ENCODE measurements around the gene HHATL. TPM values are rescaled to one million over a fixed set of nuclear protein-coding genes. Genes with fewer than 3 reads are reported as not detected.

The HHATL gene
- total and polyA plus RNA-seq, 9 donors = 18.1 to 67.7 (median 45.9) TPM

DNA sequence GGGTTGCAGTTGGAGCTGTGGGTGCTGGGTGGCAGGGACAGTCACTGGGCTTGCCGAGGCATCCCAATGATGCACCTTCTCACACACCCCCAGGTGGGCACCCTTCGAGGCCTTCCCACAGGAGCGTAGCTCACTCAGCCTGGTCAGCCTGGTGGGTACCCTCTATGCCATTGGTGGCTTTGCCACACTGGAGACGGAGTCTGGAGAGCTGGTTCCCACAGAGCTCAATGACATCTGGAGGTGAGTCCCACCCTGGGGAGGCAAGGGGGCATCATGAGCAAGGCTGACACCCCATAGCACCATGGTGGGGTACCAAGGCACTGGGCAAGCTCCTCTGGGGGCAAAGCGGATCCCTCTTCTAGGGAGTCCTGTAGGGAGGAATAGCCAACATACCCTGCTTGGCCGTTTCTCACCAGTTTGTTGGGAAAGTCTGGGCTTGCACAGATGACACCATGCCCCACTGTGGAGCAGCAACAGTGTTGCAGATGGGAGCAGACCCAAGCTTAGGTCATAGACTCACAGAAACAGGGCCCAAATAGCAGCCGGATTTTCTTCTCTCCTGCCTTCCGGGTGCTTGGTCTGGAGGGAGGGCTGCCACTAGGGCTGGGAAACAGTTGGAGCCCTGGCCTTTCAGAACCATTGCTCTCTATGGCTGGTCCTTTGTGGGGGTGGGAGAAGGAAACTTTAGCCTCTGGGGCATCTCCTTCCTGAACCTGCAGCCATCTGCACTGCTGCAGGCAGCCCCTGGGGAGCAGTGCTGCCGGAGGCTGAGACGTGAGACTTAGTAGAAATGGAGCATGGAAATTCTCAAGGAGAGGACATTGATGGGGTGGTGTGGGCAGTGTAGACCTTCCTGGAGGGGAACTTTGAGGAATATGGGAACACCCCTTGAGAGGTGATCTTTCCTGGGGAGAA is 11.6 kb downstream of the HHATL start:
- Histone ChIP-seq H3K9me3 (replicated peaks; ENCODE audit: control insufficient read depth, low read depth, low read length) (no peaks in the 10 kb centered on the region), H3K4me3 (ENCODE audit: low read length) (no peak overlapping the region), H3K4me1 (ENCODE audit: control insufficient read depth, insufficient read depth, low read length) (peaks cover 11% of the 10 kb centered on the region), H3K27ac (ENCODE audit: low read length) (no peak overlapping the region), H3K27me3 (ENCODE audit: control insufficient read depth, insufficient read depth, low read length) (peaks cover 6% of the 10 kb centered on the region), H3K36me3 (ENCODE audit: control insufficient read depth, insufficient read depth, low read length) (peaks cover 23% of the 10 kb centered on the region)
- WGBS (ENCODE audit: insufficient coverage) = 68% methylated on average over 9 of the region's 10 CpGs
- DNase-seq = no peak

DNA sequence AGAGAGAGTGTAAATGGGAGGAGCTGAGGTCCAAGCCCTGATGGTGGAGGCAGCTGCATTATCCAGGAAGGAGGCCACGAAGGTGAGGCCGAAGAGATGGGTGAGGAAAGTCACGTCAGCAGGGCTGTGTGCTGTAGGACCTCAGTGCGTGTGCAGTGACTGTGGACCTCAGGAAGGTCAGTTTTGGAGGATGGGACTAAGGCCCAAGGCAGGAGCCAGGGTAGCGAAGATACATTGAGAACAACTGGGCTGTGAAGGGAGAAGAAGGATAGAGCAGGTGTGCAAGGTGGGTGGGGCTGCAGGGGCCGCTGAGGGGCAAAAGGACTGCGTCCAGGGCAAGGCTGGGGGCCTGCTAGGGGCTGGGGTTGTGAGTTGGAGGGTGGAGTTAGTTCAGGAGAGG is 12.4 kb downstream of the HHATL start:
- Histone ChIP-seq H3K4me3 (ENCODE audit: low read length) (no peak overlapping the region), H3K9me3 (replicated peaks; ENCODE audit: control insufficient read depth, low read depth, low read length) (no peaks in the 10 kb centered on the region), H3K27me3 (ENCODE audit: control insufficient read depth, insufficient read depth, low read length) (peaks cover 11% of the 10 kb centered on the region), H3K4me1 (ENCODE audit: control insufficient read depth, insufficient read depth, low read length) (peaks cover 14% of the 10 kb centered on the region), H3K27ac (ENCODE audit: low read length) (no peak overlapping the region), H3K36me3 (ENCODE audit: control insufficient read depth, insufficient read depth, low read length) (peaks cover 23% of the 10 kb centered on the region)
- no peak for DNase-seq
- WGBS (ENCODE audit: insufficient coverage) = 72% methylated on average over 7 of the region's 7 CpGs

DNA sequence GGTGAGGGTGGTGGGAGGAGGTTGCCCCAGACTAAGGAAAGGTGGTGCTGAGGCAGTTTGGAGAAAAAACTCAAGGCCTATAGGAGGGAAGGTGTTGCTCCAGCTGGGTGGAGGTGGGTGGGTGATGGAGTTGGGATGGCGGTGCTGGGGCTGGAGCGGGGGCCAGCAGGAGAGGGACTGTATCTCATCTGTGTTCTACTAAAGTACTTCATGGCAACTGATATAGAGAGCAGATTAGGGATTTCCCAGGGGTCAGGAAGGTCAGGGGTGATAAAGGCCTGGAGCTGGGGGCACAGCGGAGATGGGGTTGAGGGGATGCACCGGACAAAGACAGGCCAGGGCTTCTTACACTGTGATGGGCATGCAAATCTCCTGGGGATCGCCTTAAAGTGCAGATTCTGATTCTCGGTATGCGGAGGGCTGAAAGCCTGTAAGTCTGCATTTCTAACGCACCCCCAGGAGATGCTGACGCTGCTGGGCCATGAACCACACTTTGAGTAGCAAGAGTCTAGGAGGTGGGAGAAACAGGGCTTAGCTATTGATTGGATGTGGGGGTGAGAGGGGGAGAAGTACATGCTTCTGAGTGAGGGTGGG is 13.1 kb downstream of the HHATL start:
- Histone ChIP-seq H3K36me3 (ENCODE audit: control insufficient read depth, insufficient read depth, low read length) (peaks cover 23% of the 10 kb centered on the region), H3K9me3 (replicated peaks; ENCODE audit: control insufficient read depth, low read depth, low read length) (no peaks in the 10 kb centered on the region), H3K4me3 (ENCODE audit: low read length) (peak overlapping the region; percentile 48), H3K27ac (ENCODE audit: low read length) (no peak overlapping the region), H3K4me1 (ENCODE audit: control insufficient read depth, insufficient read depth, low read length) (peaks cover 21% of the 10 kb centered on the region), H3K27me3 (ENCODE audit: control insufficient read depth, insufficient read depth, low read length) (peaks cover 11% of the 10 kb centered on the region)
- WGBS (ENCODE audit: insufficient coverage) = 48% methylated on average over 9 of the region's 9 CpGs
- DNase-seq = no peak

DNA sequence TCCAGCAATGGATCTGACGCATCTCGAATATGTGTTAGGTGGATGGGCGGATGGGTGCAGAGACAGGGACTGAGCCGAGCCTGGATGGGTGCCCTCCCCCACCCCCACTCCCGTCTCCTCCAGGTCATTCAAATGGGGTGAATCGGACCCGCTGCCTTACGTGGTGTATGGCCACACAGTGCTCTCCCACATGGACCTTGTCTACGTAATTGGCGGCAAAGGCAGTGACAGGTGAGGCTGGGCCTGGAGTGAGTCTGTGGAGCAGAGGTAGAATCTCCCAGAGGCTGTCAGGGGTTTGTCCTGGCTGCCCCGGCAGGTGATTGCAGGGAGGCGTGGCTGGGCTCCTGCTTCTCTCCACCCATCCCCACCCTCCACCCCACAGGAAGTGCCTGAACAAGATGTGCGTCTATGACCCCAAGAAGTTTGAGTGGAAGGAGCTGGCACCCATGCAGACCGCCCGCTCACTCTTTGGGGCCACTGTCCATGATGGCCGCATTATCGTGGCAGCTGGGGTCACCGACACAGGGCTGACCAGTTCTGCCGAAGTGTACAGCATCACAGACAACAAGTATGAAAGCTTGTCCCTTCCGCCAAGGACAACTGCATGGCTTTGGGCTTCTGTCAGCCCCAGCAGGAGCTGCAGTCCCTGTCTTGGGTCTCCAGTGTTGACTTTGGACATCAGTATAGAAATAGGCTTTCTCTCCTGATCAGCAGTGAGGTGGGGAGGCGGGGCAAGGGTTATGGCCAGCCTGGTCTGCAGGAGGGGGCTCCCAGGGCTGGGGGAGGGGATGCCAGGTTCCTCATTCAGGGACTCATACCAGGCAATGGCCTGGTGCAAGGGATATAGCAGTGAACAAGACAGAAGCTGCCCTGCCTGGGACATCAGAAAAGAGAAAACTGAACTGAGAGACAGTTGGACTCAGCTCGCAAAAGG is 13.8 kb downstream of the HHATL start:
- H3K27ac ChIP-seq (ENCODE audit: low read length) = no peak overlapping the region
- 80% methylated on average over 15 of the region's 22 CpGs for WGBS (ENCODE audit: insufficient coverage)
- peaks cover 11% of the 10 kb centered on the region for H3K27me3 ChIP-seq (ENCODE audit: control insufficient read depth, insufficient read depth, low read length)
- H3K36me3 ChIP-seq (ENCODE audit: control insufficient read depth, insufficient read depth, low read length) = peaks cover 23% of the 10 kb centered on the region
- DNase-seq = no peak
- H3K4me3 ChIP-seq (ENCODE audit: low read length) = peak overlapping the region; percentile 48
- H3K4me1 ChIP-seq (ENCODE audit: control insufficient read depth, insufficient read depth, low read length) = peaks cover 24% of the 10 kb centered on the region
- H3K9me3 ChIP-seq (replicated peaks; ENCODE audit: control insufficient read depth, low read depth, low read length) = no peaks in the 10 kb centered on the region

DNA sequence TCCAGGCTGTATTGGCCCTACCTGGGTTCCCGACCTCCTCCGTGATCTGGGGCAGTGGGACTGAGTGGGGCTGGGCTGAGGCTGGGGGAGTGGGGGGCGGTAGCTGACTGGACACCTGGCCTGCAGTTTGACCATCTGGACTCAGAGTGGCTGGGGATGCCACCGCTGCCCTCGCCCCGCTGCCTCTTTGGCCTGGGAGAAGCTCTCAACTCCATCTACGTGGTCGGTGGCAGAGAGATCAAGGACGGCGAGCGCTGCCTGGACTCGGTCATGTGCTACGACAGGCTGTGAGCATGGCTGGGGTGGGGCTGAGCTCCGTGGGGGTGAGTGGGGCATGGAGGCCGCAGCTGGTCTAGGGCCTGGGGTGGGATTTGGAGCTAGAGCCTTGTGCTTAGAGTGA is 14.6 kb downstream of the HHATL start:
- 77% methylated on average over 15 of the region's 15 CpGs for WGBS (ENCODE audit: insufficient coverage)
- DNase-seq = no peak
- no peaks in the 10 kb centered on the region for H3K9me3 ChIP-seq (replicated peaks; ENCODE audit: control insufficient read depth, low read depth, low read length)
- peaks cover 28% of the 10 kb centered on the region for H3K4me1 ChIP-seq (ENCODE audit: control insufficient read depth, insufficient read depth, low read length)
- H3K27me3 ChIP-seq (ENCODE audit: control insufficient read depth, insufficient read depth, low read length) = peaks cover 11% of the 10 kb centered on the region
- H3K36me3 ChIP-seq (ENCODE audit: control insufficient read depth, insufficient read depth, low read length) = peaks cover 23% of the 10 kb centered on the region
- H3K27ac ChIP-seq (ENCODE audit: low read length) = no peak overlapping the region
- peak overlapping the region; percentile 48 for H3K4me3 ChIP-seq (ENCODE audit: low read length)

DNA sequence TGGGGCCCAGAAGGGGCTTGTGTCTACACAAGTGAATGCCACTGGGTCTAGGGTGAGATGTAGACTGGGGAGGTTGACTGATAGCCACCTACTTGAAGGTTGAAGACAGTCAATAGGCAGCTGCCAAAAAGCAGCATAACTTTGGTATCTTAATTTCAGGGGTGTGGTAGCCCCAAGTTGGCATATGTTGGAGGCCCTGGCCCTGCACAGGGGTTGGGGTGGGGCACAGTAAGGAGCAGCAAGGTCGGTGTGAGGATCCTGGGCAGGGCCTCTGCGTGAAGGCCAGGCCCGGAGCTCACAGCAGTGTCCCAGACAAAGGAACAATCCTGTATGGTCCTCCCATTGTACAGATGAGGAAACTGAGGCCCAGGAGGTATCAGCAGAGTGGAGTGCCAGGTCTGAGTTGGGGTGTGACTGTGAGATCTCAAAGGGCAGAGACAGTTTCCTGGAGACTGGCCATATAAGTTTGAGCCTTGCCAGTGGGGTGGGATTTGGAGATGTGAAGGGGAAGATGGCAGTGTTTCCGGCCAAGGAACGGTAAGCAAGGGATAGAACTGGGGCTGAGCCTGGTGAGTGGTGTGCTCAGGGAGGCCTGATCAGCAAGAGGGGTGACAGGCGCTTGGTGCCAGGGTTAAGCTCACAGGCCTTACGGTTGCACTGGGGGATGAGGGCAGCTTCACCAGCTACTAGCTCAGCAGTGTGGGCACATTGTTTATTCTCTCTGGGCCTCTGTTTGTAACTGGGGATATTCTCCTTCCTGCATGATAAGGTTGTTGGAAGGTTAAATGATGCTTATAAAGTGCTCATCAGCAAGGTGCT is 15.6 kb downstream of the HHATL start:
- Histone ChIP-seq H3K4me1 (ENCODE audit: control insufficient read depth, insufficient read depth, low read length) (peaks cover 33% of the 10 kb centered on the region), H3K27me3 (ENCODE audit: control insufficient read depth, insufficient read depth, low read length) (peaks cover 11% of the 10 kb centered on the region), H3K9me3 (replicated peaks; ENCODE audit: control insufficient read depth, low read depth, low read length) (no peaks in the 10 kb centered on the region), H3K27ac (ENCODE audit: low read length) (peak overlapping the region; percentile 51), H3K4me3 (ENCODE audit: low read length) (peak overlapping the region; percentile 48), H3K36me3 (ENCODE audit: control insufficient read depth, insufficient read depth, low read length) (peaks cover 14% of the 10 kb centered on the region)
- 83% methylated on average over 7 of the region's 7 CpGs for WGBS (ENCODE audit: insufficient coverage)
- no peak for DNase-seq

DNA sequence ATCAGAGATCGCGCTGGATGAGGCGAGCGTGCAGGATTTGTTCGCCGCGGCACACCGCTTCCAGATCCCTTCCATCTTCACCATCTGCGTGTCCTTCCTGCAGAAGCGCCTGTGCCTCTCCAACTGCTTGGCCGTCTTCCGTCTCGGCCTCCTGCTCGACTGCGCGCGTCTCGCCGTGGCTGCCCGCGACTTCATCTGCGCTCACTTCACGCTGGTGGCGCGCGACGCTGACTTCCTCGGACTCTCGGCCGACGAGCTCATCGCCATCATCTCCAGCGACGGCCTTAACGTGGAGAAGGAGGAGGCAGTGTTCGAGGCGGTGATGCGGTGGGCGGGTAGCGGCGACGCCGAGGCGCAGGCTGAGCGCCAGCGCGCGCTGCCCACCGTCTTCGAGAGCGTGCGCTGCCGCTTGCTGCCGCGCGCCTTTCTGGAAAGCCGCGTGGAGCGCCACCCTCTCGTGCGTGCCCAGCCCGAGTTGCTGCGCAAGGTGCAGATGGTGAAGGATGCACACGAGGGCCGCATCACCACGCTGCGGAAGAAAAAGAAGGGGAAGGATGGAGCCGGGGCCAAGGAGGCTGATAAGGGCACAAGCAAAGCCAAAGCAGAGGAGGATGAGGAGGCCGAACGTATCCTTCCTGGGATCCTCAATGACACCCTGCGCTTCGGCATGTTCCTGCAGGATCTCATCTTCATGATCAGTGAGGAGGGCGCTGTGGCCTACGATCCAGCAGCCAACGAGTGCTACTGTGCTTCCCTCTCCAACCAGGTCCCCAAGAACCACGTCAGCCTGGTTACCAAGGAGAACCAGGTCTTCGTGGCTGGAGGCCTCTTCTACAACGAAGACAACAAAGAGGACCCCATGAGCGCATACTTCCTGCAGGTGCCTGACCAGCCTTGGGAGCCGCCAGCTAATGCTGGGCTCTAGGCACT is 16.4 kb downstream of the HHATL start:
- WGBS (ENCODE audit: insufficient coverage) = 29% methylated on average over 79 of the region's 80 CpGs
- Histone ChIP-seq H3K9me3 (replicated peaks; ENCODE audit: control insufficient read depth, low read depth, low read length) (no peaks in the 10 kb centered on the region), H3K4me1 (ENCODE audit: control insufficient read depth, insufficient read depth, low read length) (peaks cover 33% of the 10 kb centered on the region), H3K27ac (ENCODE audit: low read length) (peak overlapping the region; percentile 87), H3K36me3 (ENCODE audit: control insufficient read depth, insufficient read depth, low read length) (peaks cover 12% of the 10 kb centered on the region), H3K4me3 (ENCODE audit: low read length) (peak overlapping the region; percentile 48), H3K27me3 (ENCODE audit: control insufficient read depth, insufficient read depth, low read length) (peaks cover 11% of the 10 kb centered on the region)
- DNase-seq = no peak

DNA sequence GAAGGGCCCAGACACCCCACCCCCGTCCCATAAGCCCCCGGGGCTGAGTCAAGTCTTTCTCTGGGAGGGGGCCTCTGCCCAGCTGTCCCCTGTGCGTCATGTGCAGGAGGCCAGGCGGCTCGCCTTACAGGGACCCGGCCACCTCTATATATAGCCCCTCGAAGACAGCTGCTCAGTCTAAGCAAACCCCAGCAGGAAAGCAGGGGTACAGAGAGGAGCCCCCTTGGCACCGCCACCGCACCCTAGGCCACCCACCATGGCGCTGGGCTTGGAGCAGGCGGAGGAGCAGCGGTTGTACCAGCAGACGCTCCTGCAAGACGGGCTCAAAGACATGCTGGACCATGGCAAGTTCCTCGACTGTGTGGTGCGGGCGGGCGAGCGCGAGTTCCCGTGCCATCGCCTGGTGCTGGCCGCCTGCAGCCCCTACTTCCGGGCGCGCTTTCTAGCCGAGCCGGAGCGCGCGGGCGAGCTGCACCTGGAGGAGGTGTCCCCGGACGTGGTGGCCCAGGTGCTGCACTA is 17.2 kb downstream of the HHATL start, which contains the start of gene KLHL40:
KLHL40 (plus strand) TSS at position 175 of the 519 bp plus-strand sequence; CDS start at position 257, 82 bp downstream.
- H3K4me3 ChIP-seq (ENCODE audit: low read length) = peak within 1 kb of the TSS; percentile 48

More for the DNA sequence above, 17.2 kb downstream of the HHATL start, which contains the start of gene KLHL40:
- Histone ChIP-seq H3K27me3 (ENCODE audit: control insufficient read depth, insufficient read depth, low read length) (peaks cover 11% of the 10 kb centered on the region), H3K4me1 (ENCODE audit: control insufficient read depth, insufficient read depth, low read length) (peaks cover 33% of the 10 kb centered on the region), H3K27ac (ENCODE audit: low read length) (peak within 1 kb of the TSS; percentile 87), H3K36me3 (ENCODE audit: control insufficient read depth, insufficient read depth, low read length) (peaks cover 12% of the 10 kb centered on the region), H3K9me3 (replicated peaks; ENCODE audit: control insufficient read depth, low read depth, low read length) (no peaks in the 10 kb centered on the region)
- DNase-seq = peak; percentile 82
- 38% methylated on average over 34 of the region's 34 CpGs for WGBS (ENCODE audit: insufficient coverage)

All from muscle of leg (tissue), 11 donors.